GM12801 (cell line): ENCODE results near the gene CD6.

Source experiments
- CTCF ChIP-seq: IDR thresholded peaks from one replicate; pipeline ENCODE4 v1.5.1; 2011; ENCODE audit warnings: control low read depth; ENCODE audit not compliant: insufficient read length; ENCODE audit errors: extremely low read depth

Gene CD6

DNA sequence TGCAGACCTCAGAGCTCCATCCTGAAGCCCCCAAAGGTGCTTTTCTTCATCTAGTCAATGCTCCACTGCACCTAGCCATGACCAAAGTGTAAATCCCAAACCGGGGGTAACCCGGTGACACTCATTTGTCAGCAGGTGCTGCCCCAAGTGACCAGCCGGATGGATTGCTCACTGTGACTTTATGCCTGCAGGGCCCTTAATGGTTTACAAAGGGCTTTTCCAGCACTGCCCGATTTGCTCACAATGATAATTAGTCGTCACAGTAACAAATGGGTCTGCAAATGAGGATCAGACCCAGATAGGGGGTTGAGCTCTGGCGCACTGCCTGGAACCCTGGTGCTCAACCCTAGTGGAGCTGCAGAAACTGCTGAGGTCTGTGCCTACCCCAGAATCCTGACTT, 85.1 kb downstream of the CD6 start:
- TF ChIP-seq CTCF, result no peak

GRCh38 chr11:61056981-61057380, 85.5 kb downstream of the CD6 start:
- TF ChIP-seq CTCF, result no peak

DNA sequence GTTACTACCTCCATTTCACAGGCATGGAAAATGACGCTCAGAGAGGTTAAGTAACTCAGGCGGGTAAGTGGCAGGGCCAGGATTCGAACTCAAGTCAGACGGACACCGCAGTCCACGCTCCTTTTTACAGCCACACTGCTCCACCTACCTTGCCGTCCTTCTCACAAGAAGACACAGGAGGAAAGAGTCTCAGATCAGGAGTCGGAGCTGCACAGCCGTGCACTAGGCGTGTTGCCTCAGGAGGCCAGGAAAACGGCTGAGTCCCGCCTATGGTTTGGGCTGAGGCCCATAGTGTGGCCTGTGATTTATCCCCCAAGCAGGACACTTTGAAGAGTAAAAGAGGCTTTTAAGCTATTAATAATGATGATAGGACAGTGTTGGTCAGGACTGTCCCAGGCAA, 86.1 kb downstream of the CD6 start:
- no peak for TF ChIP-seq CTCF

- TF ChIP-seq CTCF, result no peak
Observed at GRCh38 chr11:61058583-61059259, 87.2 kb downstream of the CD6 start.

DNA sequence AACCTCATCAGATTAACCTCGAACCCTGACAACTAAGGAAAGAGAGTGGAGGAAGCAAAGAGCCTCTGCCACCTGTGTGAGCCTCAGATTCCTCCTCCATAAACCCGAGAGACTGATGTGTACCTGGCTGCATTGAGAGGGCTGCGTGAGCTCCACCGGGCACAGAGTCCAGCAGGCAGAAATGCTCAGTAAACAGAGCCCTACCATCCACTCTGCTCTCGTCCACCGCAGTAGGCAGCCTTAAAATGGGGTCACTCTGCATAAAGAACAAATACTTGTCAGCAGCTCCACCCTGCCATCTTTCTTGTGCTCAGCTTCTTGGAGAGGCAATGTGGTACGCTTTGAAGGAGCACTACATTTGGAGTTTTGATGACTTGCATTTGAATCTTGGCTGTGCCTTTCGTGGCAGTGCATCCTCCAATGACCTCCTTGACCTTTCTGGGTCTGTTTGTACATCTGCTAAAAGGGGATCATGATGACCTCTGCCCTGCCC, 87.8 kb downstream of the CD6 start:
- no peak for TF ChIP-seq CTCF

GRCh38 chr11:61061081-61061826, 89.8 kb downstream of the CD6 start:
- no peak for TF ChIP-seq CTCF

GRCh38 chr11:61062181-61062930, 90.9 kb downstream of the CD6 start:
- TF ChIP-seq CTCF, result no peak
